NT2/D1 (cell line): ENCODE results near the gene SLC7A7.
"Not testable (repeated sequence)": the region's sequence is repeated elsewhere in the genome, so short reads cannot be mapped to it uniquely, and the experiment has no call there.

ENCODE experiments used
- DNase-seq: peaks from one replicate; pipeline ENCODE4 v3.0.0-alpha.2; 2011; ENCODE audit warnings: low read depth, low spot score
- H3K27me3 ChIP-seq: 2 replicates; pipeline ENCODE4 v1.6.0; 2011; ENCODE audit warnings: mild to moderate bottlenecking; ENCODE audit not compliant: insufficient read length, insufficient read depth
- H3K36me3 ChIP-seq: 2 replicates; pipeline ENCODE4 v1.6.1; 2011; ENCODE audit warnings: mild to moderate bottlenecking, low read length, mixed read lengths; ENCODE audit not compliant: insufficient read depth, insufficient read length
- H3K4me1 ChIP-seq: 2 replicates; pipeline ENCODE4 v1.5.1; 2011; ENCODE audit not compliant: insufficient read depth, insufficient read length
- H3K4me3 ChIP-seq: 2 replicates; pipeline ENCODE4 v1.5.1; 2011; ENCODE audit warnings: low read depth; ENCODE audit not compliant: insufficient read length
- H3K9ac ChIP-seq: 2 replicates; pipeline ENCODE4 v1.6.0; 2011; ENCODE audit warnings: low read depth; ENCODE audit not compliant: insufficient read length
- H3K9me3 ChIP-seq: 2 replicates; pipeline ENCODE4 v1.5.1; 2011; ENCODE audit warnings: mild to moderate bottlenecking, low read length; ENCODE audit not compliant: insufficient read depth
- SUZ12 ChIP-seq: IDR thresholded peaks from 2 replicates; pipeline ENCODE4 v1.6.1; 2011; ENCODE audit not compliant: insufficient read length, insufficient read depth; ENCODE audit errors: extremely low read depth
- YY1 ChIP-seq: IDR thresholded peaks from 2 replicates; pipeline ENCODE4 v1.6.1; 2011; ENCODE audit not compliant: insufficient read length, insufficient read depth
- ZNF274 ChIP-seq: IDR thresholded peaks from 2 replicates; pipeline ENCODE4 v1.6.1; 2011; ENCODE audit warnings: mild to moderate bottlenecking, low read depth, low read length

SLC7A7 gene

DNA sequence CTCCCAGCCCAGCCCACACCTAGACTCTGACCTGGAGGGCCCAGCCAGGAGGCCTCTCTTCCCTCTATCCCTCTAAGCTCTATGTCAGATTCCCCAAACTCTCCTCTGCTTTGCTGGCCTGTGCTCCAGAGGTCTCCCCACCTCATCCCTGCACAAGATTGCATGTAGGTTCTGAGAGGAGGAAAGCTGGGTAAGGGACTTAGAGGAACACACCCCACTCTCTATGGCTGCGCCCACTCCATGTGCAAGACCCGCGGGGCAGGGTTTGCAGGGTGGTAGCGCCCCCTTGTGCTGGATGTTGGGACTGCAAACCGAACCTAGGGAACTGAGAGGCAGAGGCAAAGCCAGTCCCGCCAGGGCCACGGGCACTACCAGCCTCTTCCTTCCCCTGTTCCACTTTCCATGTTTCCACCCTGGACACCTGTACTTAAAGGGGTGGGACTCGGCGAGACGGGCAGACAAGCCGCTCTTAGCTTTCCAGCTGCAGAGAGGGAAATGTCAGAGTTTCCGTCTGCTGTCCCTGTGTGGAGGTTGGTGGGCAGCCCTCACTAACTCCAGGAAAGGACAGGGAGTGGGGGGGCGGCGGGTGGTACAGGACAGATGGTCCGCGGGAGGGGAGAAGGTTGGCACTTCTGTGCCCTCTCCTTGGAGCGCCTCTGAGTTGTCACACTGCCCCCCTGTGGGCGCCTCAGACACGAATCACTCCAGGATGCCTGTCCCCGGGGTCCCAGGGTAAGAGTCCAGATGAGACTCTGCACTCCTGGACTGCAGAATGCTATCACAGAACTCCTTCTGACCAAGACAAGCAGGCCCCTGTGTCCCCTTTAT is 37.9 kb upstream of the SLC7A7 start:
- no peaks in the 10 kb centered on the region for H3K27me3 ChIP-seq
- no peak for DNase-seq
- peaks cover 3% of the 10 kb centered on the region for H3K36me3 ChIP-seq
- peak overlapping the region; percentile 28 for H3K4me3 ChIP-seq
- no peak for TF ChIP-seq SUZ12
- TF ChIP-seq ZNF274 = no peak
- no peak for TF ChIP-seq YY1
- no peaks in the 10 kb centered on the region for H3K9me3 ChIP-seq
- peak overlapping the region; percentile 70 for H3K9ac ChIP-seq
- H3K4me1 ChIP-seq = peaks cover 6% of the 10 kb centered on the region

DNA sequence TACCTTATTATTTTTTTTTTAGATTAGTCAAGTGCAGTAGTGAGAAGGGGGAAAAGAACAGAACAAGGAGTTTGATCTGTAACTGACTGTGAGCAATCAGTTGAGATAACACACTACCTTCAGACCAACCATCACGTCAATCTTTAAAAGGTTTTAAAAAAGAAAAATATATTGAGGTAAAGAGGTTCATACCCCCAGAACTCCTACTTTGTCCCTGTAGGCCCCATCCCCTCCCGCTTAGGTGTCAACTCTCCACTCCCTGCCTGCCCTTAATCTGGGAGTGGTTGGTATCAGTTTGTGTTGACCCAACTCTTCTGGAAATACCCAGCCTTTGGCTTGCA is 37.3 kb upstream of the SLC7A7 start:
- Histone ChIP-seq H3K4me1 (peaks cover 11% of the 10 kb centered on the region), H3K9ac (no peak overlapping the region), H3K9me3 (no peaks in the 10 kb centered on the region), H3K4me3 (no peak overlapping the region), H3K27me3 (no peaks in the 10 kb centered on the region), H3K36me3 (peaks cover 3% of the 10 kb centered on the region)
- DNase-seq = no peak
- TF ChIP-seq YY1 (no peak), SUZ12 (no peak), ZNF274 (no peak)

DNA sequence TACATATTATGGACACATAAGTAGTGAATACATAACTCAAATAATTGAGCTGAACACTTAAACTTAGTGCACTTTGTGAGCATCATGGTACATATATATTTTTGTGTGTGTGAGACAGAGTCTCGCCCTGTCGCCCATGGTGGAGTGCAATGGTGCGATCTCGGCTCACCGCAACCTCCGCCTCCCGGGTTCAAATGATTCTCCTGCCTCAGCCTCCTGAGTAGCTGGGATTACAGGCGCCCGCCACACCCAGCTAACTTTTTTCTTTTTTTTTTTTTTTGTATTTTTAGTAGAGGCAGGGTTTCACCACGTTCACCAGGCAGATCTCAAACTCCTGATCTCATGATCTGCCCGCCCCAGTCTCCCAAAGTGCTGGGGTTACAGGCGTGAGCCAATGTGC is 36.9 kb upstream of the SLC7A7 start:
- DNase-seq, H3K4me3 ChIP-seq, H3K9me3 ChIP-seq, H3K9ac ChIP-seq, H3K36me3 ChIP-seq, H3K27me3 ChIP-seq: not testable (repeated sequence)
- H3K4me1 ChIP-seq = peaks cover 11% of the 10 kb centered on the region

DNA sequence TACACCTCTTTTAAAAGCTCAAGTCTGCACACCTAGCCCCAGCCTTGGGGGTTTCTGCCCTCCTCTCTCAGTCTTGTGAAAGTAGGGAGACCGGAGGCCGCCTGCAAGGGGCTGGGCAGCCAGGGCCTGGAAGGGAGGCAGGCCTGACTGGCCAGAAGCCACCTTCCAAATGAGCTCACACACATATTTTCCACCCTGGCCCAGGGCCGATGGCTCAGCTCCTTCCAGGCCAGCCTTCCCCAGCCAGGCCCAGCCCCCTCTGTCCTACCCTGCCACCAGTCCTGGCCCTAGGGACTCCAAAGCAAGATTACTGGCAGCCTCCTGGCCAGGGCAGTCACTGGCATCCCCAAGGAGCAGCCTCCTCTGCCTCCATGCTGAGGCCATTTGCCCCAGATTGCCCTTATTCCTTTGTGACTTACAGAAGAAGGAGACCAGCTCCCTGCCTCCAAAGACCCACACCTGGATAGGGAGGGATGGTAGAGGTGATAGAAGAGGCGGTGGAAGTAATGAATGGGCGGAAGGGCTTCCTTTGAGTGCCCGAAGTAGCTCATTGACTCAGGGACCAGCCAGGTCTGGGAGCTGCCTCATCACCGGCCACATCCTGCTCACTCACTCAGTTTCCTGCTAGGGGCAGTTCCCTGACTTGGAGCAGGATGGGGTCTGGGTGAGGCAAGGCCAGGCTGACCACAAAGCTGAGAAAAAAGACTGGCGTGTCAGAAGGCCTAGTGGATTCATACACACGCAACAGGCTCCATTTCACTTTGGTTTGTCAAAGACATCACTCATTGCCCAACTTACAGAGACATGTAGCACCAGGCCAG is 35.9 kb upstream of the SLC7A7 start:
- Histone ChIP-seq H3K36me3 (peaks cover 12% of the 10 kb centered on the region), H3K27me3 (no peaks in the 10 kb centered on the region), H3K9me3 (no peaks in the 10 kb centered on the region), H3K9ac (no peak overlapping the region), H3K4me1 (peaks cover 13% of the 10 kb centered on the region), H3K4me3 (no peak overlapping the region)
- TF ChIP-seq ZNF274 (no peak), SUZ12 (no peak), YY1 (no peak)
- DNase-seq = no peak

DNA sequence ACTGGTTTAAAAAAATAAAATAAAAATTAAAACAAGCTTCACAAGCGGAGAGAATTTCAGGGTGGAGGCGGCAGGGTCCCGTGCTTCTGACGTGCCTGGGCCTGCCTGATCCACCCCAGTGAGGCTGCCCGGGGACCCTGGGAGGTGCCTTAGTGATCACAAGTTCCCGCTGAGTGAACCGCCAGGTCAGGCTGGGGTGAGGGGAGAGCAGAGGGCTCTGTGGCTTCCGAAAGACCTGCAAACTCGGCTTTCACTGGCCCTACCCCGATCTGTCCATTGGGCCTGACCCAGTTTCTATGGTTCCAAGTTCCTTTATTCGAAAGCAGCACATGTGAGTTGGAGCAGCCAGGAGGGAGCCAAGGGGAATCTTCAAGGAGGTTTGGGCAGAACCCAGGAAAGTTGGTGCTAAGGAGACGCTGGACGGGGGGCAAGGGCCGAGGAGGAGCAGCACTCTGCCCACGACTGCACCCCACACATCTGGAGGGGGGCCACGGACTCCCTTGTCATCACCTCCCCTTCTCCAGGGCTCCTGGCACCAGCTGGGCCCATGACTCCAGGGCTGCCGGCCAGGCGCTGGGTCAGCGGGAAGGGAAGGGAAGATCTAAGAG is 34.1 kb upstream of the SLC7A7 start:
- no peaks in the 10 kb centered on the region for H3K27me3 ChIP-seq
- H3K9ac ChIP-seq = no peak overlapping the region
- TF ChIP-seq YY1 (no peak), ZNF274 (no peak), SUZ12 (no peak)
- H3K9me3 ChIP-seq = no peaks in the 10 kb centered on the region
- H3K4me1 ChIP-seq = peaks cover 13% of the 10 kb centered on the region
- H3K36me3 ChIP-seq = peaks cover 30% of the 10 kb centered on the region
- no peak for DNase-seq
- H3K4me3 ChIP-seq = no peak overlapping the region

DNA sequence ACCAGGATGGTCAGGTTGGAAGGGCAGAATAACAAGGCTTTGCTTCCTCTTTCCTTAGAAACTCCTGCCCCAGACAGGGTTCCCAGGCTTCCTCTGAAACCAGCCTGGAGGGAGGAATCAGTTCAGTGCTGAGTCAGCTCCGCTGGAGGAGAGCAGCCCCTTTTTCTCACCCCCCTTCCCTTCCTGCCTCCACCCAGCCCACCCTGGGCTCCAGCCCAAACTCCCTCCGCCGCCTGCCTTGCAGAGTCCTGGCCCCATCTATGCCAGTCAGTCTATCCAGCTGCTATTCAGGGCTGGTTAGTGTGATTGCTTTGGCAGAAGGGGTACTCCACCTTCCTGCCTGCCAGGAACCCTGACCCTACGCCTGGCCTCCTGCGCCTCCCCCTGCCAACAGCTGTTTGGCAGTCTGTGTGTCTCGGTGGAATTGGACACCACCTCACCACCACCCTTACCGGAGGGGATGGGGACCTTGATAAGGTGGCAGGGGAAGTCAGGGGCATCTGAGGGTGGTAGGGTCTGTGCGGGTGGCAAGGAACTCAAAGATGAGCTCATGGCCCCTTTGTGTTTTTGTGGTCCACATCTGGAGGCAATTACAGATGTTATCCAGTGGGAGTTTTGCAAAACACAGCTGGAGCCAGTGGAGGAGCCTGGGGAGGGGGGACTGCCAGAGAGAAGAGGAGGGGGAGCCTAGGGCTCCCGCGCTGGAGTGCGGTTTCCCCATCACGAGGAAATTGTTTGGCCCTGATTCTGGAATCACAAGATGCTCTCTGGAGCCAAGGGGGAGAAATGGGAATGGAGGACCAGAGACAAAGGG is 33.3 kb upstream of the SLC7A7 start:
- DNase-seq = no peak
- H3K9me3 ChIP-seq = no peaks in the 10 kb centered on the region
- no peak overlapping the region for H3K4me3 ChIP-seq
- H3K27me3 ChIP-seq = no peaks in the 10 kb centered on the region
- peaks cover 35% of the 10 kb centered on the region for H3K36me3 ChIP-seq
- H3K4me1 ChIP-seq = peaks cover 13% of the 10 kb centered on the region
- no peak for TF ChIP-seq SUZ12
- TF ChIP-seq ZNF274 = no peak
- no peak for TF ChIP-seq YY1
- H3K9ac ChIP-seq = peak overlapping the region; percentile 3
